Measurements from ENCODE around the gene NAT9. TPM values are rescaled to one million over a fixed set of nuclear protein-coding genes. Genes with fewer than 3 reads are reported as not detected.

NAT9 gene
- polyA plus RNA-seq, 2 of the 4 experiments (the other 2 are of a cell fraction) = 43.4 to 71.4 TPM

- Histone ChIP-seq H3K4me3 (no peak overlapping the region), H3K4me2 (no peak overlapping the region), H3K4me1 (peaks cover 36% of the 10 kb centered on the region), H3K27ac (no peak overlapping the region), H3K9me3 (no peaks in the 10 kb centered on the region)
- WGBS (ENCODE audit: missing lambda C conversion rate) = 94% methylated on average over 9 of the region's 9 CpGs
- TF ChIP-seq FOSL2 (IDR thresholded peaks at IDR 0.05) (no peak), FOSL2 (CRISPR knock-in tag; IDR thresholded peaks at IDR 0.05) (no peak), CEBPB (IDR thresholded peaks at IDR 0.05) (0 out of 4 replicates have a peak, but pooled peaks of 1 of the 2 experiments have one; percentile 24)
- ATAC-seq (no peak), DNase-seq (ENCODE audit: low read depth in 1 of 2, low spot score in 1 of 2) (no peak), FAIRE-seq (no peak)
- ChIA-PET POLR2A (no interaction called here), CTCF (interaction anchor here (2.4 to 34.9 kb wide), 6 partner anchors 2 to 95 kb away, joined by 15 to 705 read pairs (median 24); partner anchors contain the start of genes NAT9, NHERF1 and RAB37)
Observed at GRCh38 chr17:74752415-74752814, 23.7 kb downstream of the NAT9 start.

GRCh38 chr17:74750327-74751069, 25.6 kb downstream of the NAT9 start:
- no peaks in the 10 kb centered on the region for H3K9me3 ChIP-seq
- ChIA-PET CTCF (interaction anchor here (1.0 to 21.5 kb wide), 9 partner anchors 12 to 184 kb away, joined by 3 to 705 read pairs (median 6); partner anchors contain the start of genes NAT9 and RAB37), POLR2A (interaction anchor here (1.5 to 1.7 kb wide), 2 partner anchors 9 to 93 kb away, joined by 11 to 12 read pairs; no protein-coding TSS in a partner anchor)
- TF ChIP-seq CHD4 (IDR thresholded peaks at IDR 0.05; ENCODE audit: borderline replicate concordance) = no peak
- no peak for TF ChIP-seq REST (IDR thresholded peaks at IDR 0.05)
- TF ChIP-seq USF2 (IDR thresholded peaks at IDR 0.05) = no peak
- TF ChIP-seq FOXS1 (CRISPR knock-in tag; IDR thresholded peaks at IDR 0.05) = no peak
- TF ChIP-seq ZFP36 (IDR thresholded peaks at IDR 0.05; ENCODE audit: borderline replicate concordance, partially characterized antibody) = no peak
- TF ChIP-seq ATOH8 (CRISPR knock-in tag; IDR thresholded peaks at IDR 0.05; ENCODE audit: low read depth) = no peak
- H3K4me2 ChIP-seq = peak overlapping the region; percentile 90
- peaks cover 30% of the 10 kb centered on the region for H3K4me1 ChIP-seq
- H3K4me3 ChIP-seq = no peak overlapping the region
- WGBS (ENCODE audit: missing lambda C conversion rate) = 81% methylated on average over 13 of the region's 13 CpGs
- FAIRE-seq (no peak), ATAC-seq (no peak), DNase-seq (ENCODE audit: low read depth in 1 of 2, low spot score in 1 of 2) (no peak)
- 0 out of 6 replicates have a peak overlapping the region, but pooled peaks of 1 of the 2 experiments have one; percentile 15 for H3K27ac ChIP-seq

DNA sequence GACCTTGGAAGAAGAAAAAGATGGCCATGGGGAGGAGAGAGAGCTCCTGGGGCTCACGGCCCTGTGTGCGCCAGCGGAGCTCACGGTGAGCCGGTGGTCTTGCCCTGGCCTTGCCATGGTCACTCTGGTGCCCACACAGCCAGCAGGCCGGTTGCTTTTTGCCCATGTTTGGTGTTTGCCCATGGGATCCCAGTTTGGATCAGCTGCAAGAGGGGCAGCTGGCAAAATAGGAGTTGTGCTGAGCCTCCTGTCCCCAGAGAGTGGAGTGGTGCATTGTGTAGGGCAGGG, 26.2 kb downstream of the NAT9 start:
- no peak for FAIRE-seq
- POLR2A ChIA-PET = interaction anchor here (1.1 to 1.7 kb wide), 5 partner anchors 10 to 92 kb away, joined by 3 to 15 read pairs (median 11); no protein-coding TSS in a partner anchor
- 0 out of 6 replicates have a peak overlapping the region, but pooled peaks of 1 of the 2 experiments have one; percentile 15 for H3K27ac ChIP-seq

More for the DNA sequence above, 26.2 kb downstream of the NAT9 start:
- WGBS (ENCODE audit: missing lambda C conversion rate) = 94% methylated on average over 6 of the region's 6 CpGs
- CTCF ChIA-PET = interaction anchor here (1.0 to 21.5 kb wide), 8 partner anchors 12 to 184 kb away, joined by 3 to 705 read pairs (median 6); partner anchors contain the start of gene NAT9
- TF ChIP-seq TP53 (CRISPR knock-in tag; IDR thresholded peaks at IDR 0.05) (no peak), JUN (IDR thresholded peaks at IDR 0.05) (no peak), NR3C1 (IDR thresholded peaks at IDR 0.05) (no peak), REST (IDR thresholded peaks at IDR 0.05) (no peak), EHMT2 (IDR thresholded peaks at IDR 0.05; ENCODE audit: low read depth) (no peak)
- ATAC-seq = no peak
- DNase-seq (ENCODE audit: low read depth in 1 of 2, low spot score in 1 of 2) = no peak
- no peak overlapping the region; the same call in 2 of the 3 replicates for H3K4me3 ChIP-seq
- no peaks in the 10 kb centered on the region for H3K9me3 ChIP-seq
- peaks cover 30% of the 10 kb centered on the region for H3K4me1 ChIP-seq
- peak overlapping the region; percentile 90 for H3K4me2 ChIP-seq

Data from A549 (cell line).